Endodermal cell (in vitro differentiated cells): Measurements from ENCODE around the gene UNC93A. TPM values are rescaled to one million over a fixed set of nuclear protein-coding genes. Genes with fewer than 3 reads are reported as not detected.
"Not testable (repeated sequence)": the region's sequence is repeated elsewhere in the genome, so short reads cannot be mapped to it uniquely, and the experiment has no call there.

ENCODE experiments used
- DNase-seq: peaks from one replicate; pipeline ENCODE4 v3.0.0-alpha.2; 2017
- H3K27ac ChIP-seq: 2 replicates; pipeline ENCODE4 v1.5.1; 2013; ENCODE audit warnings: mild to moderate bottlenecking, low read depth, low read length, moderate library complexity
- H3K27me3 ChIP-seq: 2 replicates; pipeline ENCODE4 v1.6.1; 2013; ENCODE audit warnings: mild to moderate bottlenecking, low read length, moderate library complexity; ENCODE audit not compliant: insufficient read depth, control insufficient read depth, poor library complexity, severe bottlenecking
- H3K36me3 ChIP-seq: 2 replicates; pipeline ENCODE4 v1.7.0; 2013; ENCODE audit warnings: mild to moderate bottlenecking, low read length, moderate library complexity; ENCODE audit not compliant: control insufficient read depth, insufficient read depth
- H3K4me1 ChIP-seq: one replicate; pipeline ENCODE4 v1.7.0; 2013; ENCODE audit warnings: low read length; ENCODE audit not compliant: control insufficient read depth, insufficient read depth
- H3K4me3 ChIP-seq: 2 replicates; pipeline ENCODE4 v1.5.1; 2013; ENCODE audit warnings: mild to moderate bottlenecking, low read length, moderate library complexity
- H3K9ac ChIP-seq: 2 replicates; pipeline ENCODE4 v1.6.1; 2013; ENCODE audit warnings: mild to moderate bottlenecking, low read length, moderate library complexity; ENCODE audit not compliant: poor library complexity, severe bottlenecking; ENCODE audit errors: extremely low read depth
- H3K9me3 ChIP-seq: 2 replicates; pipeline ENCODE4 v1.6.1; 2013; ENCODE audit warnings: mild to moderate bottlenecking, low read length, moderate library complexity; ENCODE audit not compliant: control insufficient read depth
- H3K27ac Mint-ChIP-seq: 2 replicates; pipeline ENCODE4 v1.8.0; 2020; ENCODE audit warnings: mixed read lengths
- H3K27me3 Mint-ChIP-seq: 2 replicates; pipeline ENCODE4 v1.8.0; 2021; ENCODE audit warnings: mild to moderate bottlenecking, mixed read lengths; ENCODE audit not compliant: insufficient read depth
- H3K36me3 Mint-ChIP-seq: 2 replicates; pipeline ENCODE4 v1.8.0; 2020; ENCODE audit warnings: low read depth, mixed read lengths
- H3K4me1 Mint-ChIP-seq: 2 replicates; pipeline ENCODE4 v1.8.0; 2020; ENCODE audit warnings: mixed read lengths
- H3K4me3 Mint-ChIP-seq: 2 replicates; pipeline ENCODE4 v1.8.0; 2020; ENCODE audit warnings: mild to moderate bottlenecking, moderate library complexity, mixed read lengths
- H3K9me3 Mint-ChIP-seq: 2 replicates; pipeline ENCODE4 v1.8.0; 2020; ENCODE audit warnings: mild to moderate bottlenecking, mixed read lengths
- WGBS, 2 experiments: methylation state at CpG; one replicate each; pipeline versions ENCODE4 v1.1.5 to v1.1.7; 2013; ENCODE audit warnings: missing lambda C conversion rate in 2 of 2, mixed read lengths in 1 of 2; ENCODE audit not compliant: insufficient coverage in 1 of 2, insufficient read length in 1 of 2; 5-methylcytosine and 5-hydroxymethylcytosine counted together
- total RNA-seq, 2 donors: library from RNA; stranded (reverse); fragmentation: NEBNext Ultra II Directional in 1 of 2; extraction: Animal tissue kit (Norgen Biotek cat#: 25700) in 1 of 2; gene quantifications; 2 replicates in 1 of 2; 3 replicates in 1 of 2; pipeline ENCODE4 v1.2.1, GENCODE V29; 2021
- TF ChIP-seq, protein P1 (sequence below): fragments of 200-600 bp; sonication (generic); conservative IDR thresholded peaks from 2 replicates; pipeline ENCODE4 v1.5.0; 2021; ENCODE audit warnings: antibody characterized with exemption, mild to moderate bottlenecking

UNC93A gene
- total RNA-seq, 2 donors from 2014 or later: 2.0 to 4.0 TPM

DNA sequence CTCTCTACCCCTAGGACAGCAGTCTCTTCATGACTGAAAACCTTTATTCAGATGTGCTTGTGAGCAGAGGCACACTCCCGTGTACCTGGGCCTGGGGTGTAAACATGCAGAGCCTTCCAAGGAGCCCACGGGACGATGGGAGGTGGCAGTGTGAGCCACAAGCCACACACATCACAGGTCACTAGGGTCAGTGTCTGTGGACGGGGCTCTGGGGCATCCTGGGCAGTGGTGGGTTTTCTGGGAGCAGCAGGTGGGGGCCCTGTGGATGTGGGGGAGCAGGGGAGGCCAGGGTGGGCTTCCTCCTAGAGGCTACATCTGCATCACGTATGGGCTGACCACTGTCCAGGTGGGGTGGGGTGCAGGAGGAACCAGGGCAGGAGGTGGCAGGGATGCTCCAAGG lies 17.1 kb downstream of the UNC93A start:
- TF ChIP-seq, protein P1, sequence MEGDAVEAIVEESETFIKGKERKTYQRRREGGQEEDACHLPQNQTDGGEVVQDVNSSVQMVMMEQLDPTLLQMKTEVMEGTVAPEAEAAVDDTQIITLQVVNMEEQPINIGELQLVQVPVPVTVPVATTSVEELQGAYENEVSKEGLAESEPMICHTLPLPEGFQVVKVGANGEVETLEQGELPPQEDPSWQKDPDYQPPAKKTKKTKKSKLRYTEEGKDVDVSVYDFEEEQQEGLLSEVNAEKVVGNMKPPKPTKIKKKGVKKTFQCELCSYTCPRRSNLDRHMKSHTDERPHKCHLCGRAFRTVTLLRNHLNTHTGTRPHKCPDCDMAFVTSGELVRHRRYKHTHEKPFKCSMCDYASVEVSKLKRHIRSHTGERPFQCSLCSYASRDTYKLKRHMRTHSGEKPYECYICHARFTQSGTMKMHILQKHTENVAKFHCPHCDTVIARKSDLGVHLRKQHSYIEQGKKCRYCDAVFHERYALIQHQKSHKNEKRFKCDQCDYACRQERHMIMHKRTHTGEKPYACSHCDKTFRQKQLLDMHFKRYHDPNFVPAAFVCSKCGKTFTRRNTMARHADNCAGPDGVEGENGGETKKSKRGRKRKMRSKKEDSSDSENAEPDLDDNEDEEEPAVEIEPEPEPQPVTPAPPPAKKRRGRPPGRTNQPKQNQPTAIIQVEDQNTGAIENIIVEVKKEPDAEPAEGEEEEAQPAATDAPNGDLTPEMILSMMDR: no peak

DNA sequence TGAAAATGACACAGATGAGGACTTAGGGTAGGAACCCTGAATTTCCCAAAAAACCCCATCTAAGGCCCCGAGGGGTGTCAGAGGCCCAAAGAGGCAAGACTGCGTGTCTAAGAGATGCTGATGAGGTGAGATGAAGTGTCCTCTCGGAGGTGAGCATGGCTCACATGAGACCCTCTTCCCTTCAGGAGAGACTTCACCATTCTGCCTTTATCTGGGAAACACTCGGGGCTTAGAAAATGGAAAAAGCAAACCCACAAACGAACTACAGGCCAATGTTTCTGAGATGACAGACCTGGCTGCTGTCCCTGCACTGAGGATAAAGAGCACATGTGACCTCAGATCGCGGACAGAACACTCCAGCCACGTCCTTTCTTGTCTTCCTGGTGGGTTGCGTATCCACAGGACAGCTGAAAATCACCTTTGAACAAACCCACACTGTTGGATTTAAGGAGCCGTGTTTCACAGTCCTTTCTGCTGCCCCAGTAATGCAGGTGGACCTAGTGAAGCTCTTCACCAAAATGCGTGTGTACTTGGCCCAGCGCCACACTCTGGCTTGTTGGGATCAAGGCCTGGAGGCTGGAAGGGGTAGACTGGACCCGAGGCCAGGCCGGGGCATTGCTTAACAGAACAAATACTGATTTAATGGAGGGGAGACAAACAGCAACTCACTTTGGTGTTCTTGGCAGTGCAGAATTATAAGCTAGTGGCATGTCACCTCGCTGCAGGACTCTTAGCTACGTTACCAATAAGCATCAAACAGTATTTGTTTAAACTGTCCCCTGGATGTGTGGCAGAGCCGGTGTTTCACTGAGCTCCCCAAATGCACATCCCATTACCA lies 18.5 kb downstream of the UNC93A start:
- not testable (repeated sequence) for H3K27me3 Mint-ChIP-seq, H3K9me3 ChIP-seq, H3K27me3 ChIP-seq, H3K27ac ChIP-seq, H3K9me3 Mint-ChIP-seq, H3K27ac Mint-ChIP-seq, H3K4me3 ChIP-seq, H3K4me3 Mint-ChIP-seq, DNase-seq, H3K36me3 ChIP-seq, H3K36me3 Mint-ChIP-seq, H3K9ac ChIP-seq, H3K4me1 ChIP-seq
- WGBS, 2 experiments: 90 to 91% methylated on average over 4 to 15 of the region's 17 CpGs
- peaks cover 21% of the 10 kb centered on the region for H3K4me1 Mint-ChIP-seq

More for the DNA sequence above, 17.1 kb downstream of the UNC93A start:
- no peak overlapping the region for H3K9ac ChIP-seq
- Mint-ChIP-seq H3K4me1 (peaks cover 10% of the 10 kb centered on the region), H3K36me3 (no peaks in the 10 kb centered on the region), H3K27me3 (peaks cover 5% of the 10 kb centered on the region), H3K9me3 (no peaks in the 10 kb centered on the region), H3K4me3 (no peak overlapping the region), H3K27ac (no peak overlapping the region)
- H3K9me3 ChIP-seq: no peaks in the 10 kb centered on the region
- DNase-seq: no peak
- no peaks in the 10 kb centered on the region for H3K27me3 ChIP-seq
- no peaks in the 10 kb centered on the region for H3K4me1 ChIP-seq
- H3K36me3 ChIP-seq: no peaks in the 10 kb centered on the region
- WGBS, 2 experiments: 91 to 100% methylated on average over 1 to 5 of the region's 5 CpGs
- no peak overlapping the region for H3K4me3 ChIP-seq
- no peak overlapping the region for H3K27ac ChIP-seq

DNA sequence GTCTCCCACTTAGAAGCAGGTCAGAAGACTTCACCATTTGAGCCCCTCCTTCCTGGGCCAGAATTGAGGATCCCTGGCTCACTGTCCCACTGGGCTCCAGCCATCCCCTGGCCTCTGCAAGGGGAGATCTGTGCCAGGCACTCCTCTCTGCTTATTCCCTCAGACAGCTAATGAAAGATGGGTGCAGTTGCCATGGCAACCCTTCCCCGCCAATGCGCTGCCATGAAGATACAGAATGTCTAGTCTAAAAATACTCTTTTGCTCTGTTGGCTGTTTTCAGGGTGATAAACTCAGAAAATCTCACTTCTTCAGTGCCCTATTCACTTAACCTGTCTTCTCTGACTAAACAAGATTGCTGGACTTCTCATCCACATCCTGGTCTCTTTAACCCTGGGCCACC lies 20.2 kb downstream of the UNC93A start:
- TF ChIP-seq, protein P1: no peak
- Histone ChIP-seq H3K4me3 (no peak overlapping the region), H3K36me3 (no peaks in the 10 kb centered on the region), H3K27ac (no peak overlapping the region), H3K4me1 (peaks cover 5% of the 10 kb centered on the region), H3K27me3 (no peaks in the 10 kb centered on the region), H3K9ac (no peak overlapping the region), H3K9me3 (no peaks in the 10 kb centered on the region)
- H3K27ac Mint-ChIP-seq: no peak overlapping the region
- no peak for DNase-seq
- no peaks in the 10 kb centered on the region for H3K9me3 Mint-ChIP-seq
- H3K36me3 Mint-ChIP-seq: no peaks in the 10 kb centered on the region
- no peaks in the 10 kb centered on the region for H3K27me3 Mint-ChIP-seq
- 75 to 94% methylated on average over 2 of the region's 2 CpGs for WGBS, 2 experiments
- no peak overlapping the region for H3K4me3 Mint-ChIP-seq
- H3K4me1 Mint-ChIP-seq: peaks cover 17% of the 10 kb centered on the region

DNA sequence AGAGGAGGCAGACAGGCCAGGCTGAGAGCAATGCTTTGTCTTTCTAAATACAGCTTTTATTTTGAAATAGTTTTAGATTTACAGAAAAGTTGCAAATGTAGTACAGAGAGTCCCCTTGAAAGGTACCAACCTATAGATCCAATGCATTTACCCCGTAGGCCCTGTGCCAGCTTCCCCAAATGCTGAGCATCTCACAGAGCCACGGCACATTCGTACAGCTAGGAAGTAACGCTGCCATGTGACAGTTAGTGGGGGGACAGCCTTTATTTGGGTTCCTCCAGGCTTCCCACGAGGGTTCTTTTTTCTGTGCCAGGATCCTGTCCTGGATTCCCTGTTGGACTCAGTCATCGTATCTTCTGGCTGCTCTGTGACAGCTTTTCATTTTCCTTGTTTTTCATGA lies 20.6 kb downstream of the UNC93A start:
- not testable (repeated sequence) for H3K27ac Mint-ChIP-seq, H3K4me3 ChIP-seq, H3K27ac ChIP-seq, H3K36me3 ChIP-seq, H3K4me1 ChIP-seq, H3K4me3 Mint-ChIP-seq, H3K36me3 Mint-ChIP-seq, H3K9me3 Mint-ChIP-seq, H3K27me3 ChIP-seq, DNase-seq, H3K9ac ChIP-seq, H3K27me3 Mint-ChIP-seq, H3K9me3 ChIP-seq
- 89 to 90% methylated on average over 6 of the region's 6 CpGs for WGBS, 2 experiments
- peaks cover 19% of the 10 kb centered on the region for H3K4me1 Mint-ChIP-seq
